ENCODE data around the gene SLC30A2. TPM values are rescaled to one million over a fixed set of nuclear protein-coding genes. Genes with fewer than 3 reads are reported as not detected.

Gene SLC30A2
- total RNA-seq, 2 donors from 2014 or later = not detected

Other genes starting within 250 kb of the SLC30A2 start
- 10 to 100 TPM; 44.1 to 48.6 TPM for gene SELENON, start 245.9 kb downstream of the SLC30A2 start, total RNA-seq
- gene MTFR1L, start 226.2 kb downstream of the SLC30A2 start, total RNA-seq = 10 to 100 TPM; 63.4 to 81.9 TPM
- gene AUNIP, start 186.7 kb downstream of the SLC30A2 start, total RNA-seq = not detected
- 1 to 10 TPM; 7.0 to 7.1 TPM for gene PAQR7, start 170.4 kb downstream of the SLC30A2 start, total RNA-seq
- gene STMN1, start 139.7 kb downstream of the SLC30A2 start, total RNA-seq = 10 to 100 TPM; 10.9 to 14.4 TPM
- gene PAFAH2, start 48.1 kb downstream of the SLC30A2 start, total RNA-seq = 1 to 10 TPM; 3.6 to 6.9 TPM
- 1 to 10 TPM in 1 of 2 donors, not detected in 1; 1.6 TPM for gene EXTL1, start 24.3 kb downstream of the SLC30A2 start, total RNA-seq
- not detected for gene TRIM63, start 21.5 kb upstream of the SLC30A2 start, total RNA-seq
- gene PDIK1L, start 65.7 kb upstream of the SLC30A2 start, total RNA-seq = 10 to 100 TPM in 1 of 2 donors, 1 to 10 TPM in 1; 9.6 to 10.4 TPM
- gene FAM110D, start 113.0 kb upstream of the SLC30A2 start, total RNA-seq = 10 to 100 TPM in 1 of 2 donors, 1 to 10 TPM in 1; 9.9 to 10.6 TPM
- gene C1orf232, start 122.8 kb upstream of the SLC30A2 start, total RNA-seq = not detected
- 10 to 100 TPM; 14.4 to 20.5 TPM for gene ZNF593, start 123.8 kb upstream of the SLC30A2 start, total RNA-seq
- gene ZNF593OS, start 125.7 kb upstream of the SLC30A2 start, total RNA-seq = not detected
- gene CNKSR1, start 131.4 kb upstream of the SLC30A2 start, total RNA-seq = 10 to 100 TPM in 1 of 2 donors, 1 to 10 TPM in 1; 5.8 to 17.5 TPM
- not detected for gene CATSPER4, start 144.5 kb upstream of the SLC30A2 start, total RNA-seq
- 1 to 10 TPM; 2.8 to 4.0 TPM for gene CEP85, start 188.1 kb upstream of the SLC30A2 start, total RNA-seq
- 100 to 1,000 TPM in 1 of 2 donors, 10 to 100 TPM in 1; 79.2 to 137 TPM for gene SH3BGRL3, start 234.0 kb upstream of the SLC30A2 start, total RNA-seq